MCF 10A (cell line): ENCODE measurements around the gene ESPN. TPM values are rescaled to one million over a fixed set of nuclear protein-coding genes. Genes with fewer than 3 reads are reported as not detected.

Source experiments
- BruUV-seq: library from RNA; stranded (reverse); fragments of 400-500 nt; replicated peaks from 2 replicates; lab custom pipeline; 2021; lab: Mats Ljungman, UMichigan
- CTCF ChIA-PET: fragments of 300-600 bp; sonication (Branson Sonifier 250); formaldehyde crosslinking; extraction: SDS; loops from one replicate; lab custom pipeline; 2021; ENCODE audit warnings: antibody characterized with exemption, inconsistent platforms; lab: Yijun Ruan, JAX
- POLR2A ChIA-PET: fragments of 300-600, 350-650 bp; sonication (Branson Sonifier 250); formaldehyde crosslinking; extraction: SDS; loops from one replicate; lab custom pipeline; 2020; ENCODE audit warnings: antibody characterized with exemption, inconsistent platforms; lab: Yijun Ruan, JAX
- DNase-seq: peaks from one replicate; pipeline ENCODE4 v3.0.0-alpha.2; 2018; ENCODE audit not compliant: unreplicated experiment
- H3K27ac Mint-ChIP-seq: one replicate; pipeline ENCODE4 v1.8.0; 2022; ENCODE audit warnings: mild to moderate bottlenecking, low read depth, mixed read lengths; ENCODE audit not compliant: unreplicated experiment
- H3K27me3 Mint-ChIP-seq: one replicate; pipeline ENCODE4 v1.8.0; 2022; ENCODE audit warnings: mixed read lengths; ENCODE audit not compliant: insufficient read depth, unreplicated experiment
- H3K36me3 Mint-ChIP-seq: one replicate; pipeline ENCODE4 v1.8.0; 2022; ENCODE audit warnings: mild to moderate bottlenecking, moderate library complexity, mixed read lengths; ENCODE audit not compliant: insufficient read depth, unreplicated experiment
- H3K4me1 Mint-ChIP-seq: one replicate; pipeline ENCODE4 v1.8.0; 2022; ENCODE audit warnings: mixed read lengths; ENCODE audit not compliant: insufficient read depth, unreplicated experiment
- H3K4me3 Mint-ChIP-seq: one replicate; pipeline ENCODE4 v1.8.0; 2022; ENCODE audit warnings: mild to moderate bottlenecking, moderate library complexity, mixed read lengths; ENCODE audit not compliant: unreplicated experiment
- H3K9me3 Mint-ChIP-seq: one replicate; pipeline ENCODE4 v1.8.0; 2022; ENCODE audit warnings: mixed read lengths; ENCODE audit not compliant: unreplicated experiment
- CTCF ChIP-seq: fragments of 200-600 bp; IDR thresholded peaks from one replicate; pipeline ENCODE4 v1.8.0; 2022; ENCODE audit warnings: antibody characterized with exemption, mild to moderate bottlenecking; ENCODE audit not compliant: unreplicated experiment
- intact Hi-C: fragments of 100-400 bp; cut with micrococcal nuclease; formaldehyde crosslinking; loops from 2 replicates; pipeline ENCODE4 v1.14.1; 2022
- total RNA-seq: library from RNA; stranded (reverse); gene quantifications from 2 replicates; pipeline ENCODE4 v1.2.3, GENCODE V29; 2022

ESPN gene
- total RNA-seq, 1 experiment from 2014 or later, result 0.68 TPM

GRCh38 chr1:6446665-6447015 lies 22.1 kb downstream of the ESPN start:
- Mint-ChIP-seq H3K36me3 (no peaks in the 10 kb centered on the region), H3K9me3 (no peaks in the 10 kb centered on the region), H3K4me1 (peaks cover 5% of the 10 kb centered on the region), H3K27ac (no peak overlapping the region), H3K27me3 (peaks cover 24% of the 10 kb centered on the region), H3K4me3 (no peak overlapping the region)
- ChIA-PET CTCF (interaction anchor here (0.6 to 1.0 kb wide), 4 partner anchors 23 to 44 kb away, joined by 3 to 4 read pairs (median 3); no protein-coding TSS in a partner anchor), POLR2A (no interaction called here)
- no peak for DNase-seq
- TF ChIP-seq CTCF, result no peak
- no TSS peak for BruUV-seq
- intact Hi-C loops, result no loop called here

GRCh38 chr1:6447016-6447817 lies 22.6 kb downstream of the ESPN start:
- intact Hi-C loops, result no loop called here
- no peak for DNase-seq
- Mint-ChIP-seq H3K4me3 (no peak overlapping the region), H3K9me3 (no peaks in the 10 kb centered on the region), H3K27me3 (peaks cover 24% of the 10 kb centered on the region), H3K36me3 (no peaks in the 10 kb centered on the region), H3K27ac (no peak overlapping the region), H3K4me1 (peaks cover 5% of the 10 kb centered on the region)
- no peak for TF ChIP-seq CTCF
- no TSS peak for BruUV-seq
- POLR2A ChIA-PET, result no interaction called here
- CTCF ChIA-PET, result interaction anchor here (0.6 to 1.0 kb wide), 3 partner anchors 24 to 33 kb away, joined by 3 read pairs; no protein-coding TSS in a partner anchor

GRCh38 chr1:6447818-6448748 lies 23.5 kb downstream of the ESPN start:
- ChIA-PET POLR2A (interaction anchor here (1.2 kb wide), 1 partner anchor 8 kb away, joined by 3 read pairs; no protein-coding TSS in a partner anchor), CTCF (interaction anchor here (0.7 to 1.5 kb wide), 3 partner anchors 28 to 1646 kb away, joined by 3 to 4 read pairs (median 4); no protein-coding TSS in a partner anchor)
- H3K27ac Mint-ChIP-seq, result no peak overlapping the region
- peaks cover 28% of the 10 kb centered on the region for H3K27me3 Mint-ChIP-seq
- TF ChIP-seq CTCF, result no peak
- intact Hi-C loops, result no loop called here
- no peaks in the 10 kb centered on the region for H3K36me3 Mint-ChIP-seq
- no peak for DNase-seq
- no peaks in the 10 kb centered on the region for H3K9me3 Mint-ChIP-seq
- BruUV-seq, result no TSS peak
- H3K4me1 Mint-ChIP-seq, result peaks cover 5% of the 10 kb centered on the region
- no peak overlapping the region for H3K4me3 Mint-ChIP-seq
